ENCODE measurements around the gene ELFN1.
"Not testable (repeated sequence)": the region's sequence is repeated elsewhere in the genome, so short reads cannot be mapped to it uniquely, and the experiment has no call there.

The ELFN1 gene

GRCh38 chr7:1709281-1709680 lies 39.2 kb downstream of the ELFN1 start:
- DNase-seq (ENCODE audit: low read depth) = no peak

GRCh38 chr7:1709900-1710299 lies 39.8 kb downstream of the ELFN1 start:
- no peak for DNase-seq (ENCODE audit: low read depth)

DNA sequence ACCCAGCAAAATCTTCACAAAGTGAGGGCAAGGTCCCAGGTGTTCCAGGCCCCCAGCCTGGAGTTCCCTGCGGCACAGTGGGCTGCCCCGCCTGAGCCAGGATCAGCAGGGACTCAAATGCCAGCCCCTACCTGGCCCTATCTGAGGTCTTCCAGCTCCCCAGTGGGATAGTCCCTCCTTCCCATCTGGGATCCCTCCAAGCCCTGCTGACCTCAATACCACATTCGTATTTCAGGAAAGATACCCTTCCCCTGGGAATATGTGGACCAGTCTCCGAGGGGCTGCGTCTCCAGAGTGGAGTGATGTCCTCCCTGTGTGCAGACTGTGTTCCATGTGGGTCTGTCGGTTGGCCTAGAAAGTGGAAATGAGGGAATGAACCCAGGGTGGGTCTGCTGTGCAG lies 40.9 kb downstream of the ELFN1 start:
- DNase-seq (ENCODE audit: low read depth) = no peak

DNA sequence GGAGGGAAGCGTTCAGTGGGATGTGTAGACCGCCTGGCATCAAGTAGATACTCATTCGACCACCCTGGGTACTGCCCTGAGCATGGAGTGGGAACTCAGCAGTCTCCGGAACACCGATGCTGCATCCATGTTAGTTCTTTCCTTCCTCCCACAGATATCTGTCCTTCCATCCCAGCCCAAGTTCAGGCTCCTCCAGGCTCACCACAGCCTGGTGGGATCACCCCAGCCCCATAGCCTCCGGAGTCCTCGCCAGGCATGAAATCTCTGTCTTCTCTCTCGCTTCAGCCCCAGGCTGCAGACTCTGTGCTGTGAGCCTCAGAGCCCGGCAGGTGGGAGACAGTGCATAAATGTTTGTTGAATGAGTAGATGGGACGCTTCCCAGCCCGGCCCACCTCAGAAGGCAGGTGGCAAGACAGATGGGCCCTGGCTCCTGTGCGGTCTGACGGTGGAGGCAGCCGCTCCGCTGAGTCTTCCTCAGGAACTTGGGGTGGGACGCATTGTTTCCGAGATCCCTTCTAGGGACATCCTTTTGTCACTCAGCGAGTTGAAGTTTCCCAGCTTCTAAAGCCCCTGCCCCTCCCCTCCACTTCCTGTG lies 42.9 kb downstream of the ELFN1 start:
- DNase-seq (ENCODE audit: low read depth) = no peak

DNA sequence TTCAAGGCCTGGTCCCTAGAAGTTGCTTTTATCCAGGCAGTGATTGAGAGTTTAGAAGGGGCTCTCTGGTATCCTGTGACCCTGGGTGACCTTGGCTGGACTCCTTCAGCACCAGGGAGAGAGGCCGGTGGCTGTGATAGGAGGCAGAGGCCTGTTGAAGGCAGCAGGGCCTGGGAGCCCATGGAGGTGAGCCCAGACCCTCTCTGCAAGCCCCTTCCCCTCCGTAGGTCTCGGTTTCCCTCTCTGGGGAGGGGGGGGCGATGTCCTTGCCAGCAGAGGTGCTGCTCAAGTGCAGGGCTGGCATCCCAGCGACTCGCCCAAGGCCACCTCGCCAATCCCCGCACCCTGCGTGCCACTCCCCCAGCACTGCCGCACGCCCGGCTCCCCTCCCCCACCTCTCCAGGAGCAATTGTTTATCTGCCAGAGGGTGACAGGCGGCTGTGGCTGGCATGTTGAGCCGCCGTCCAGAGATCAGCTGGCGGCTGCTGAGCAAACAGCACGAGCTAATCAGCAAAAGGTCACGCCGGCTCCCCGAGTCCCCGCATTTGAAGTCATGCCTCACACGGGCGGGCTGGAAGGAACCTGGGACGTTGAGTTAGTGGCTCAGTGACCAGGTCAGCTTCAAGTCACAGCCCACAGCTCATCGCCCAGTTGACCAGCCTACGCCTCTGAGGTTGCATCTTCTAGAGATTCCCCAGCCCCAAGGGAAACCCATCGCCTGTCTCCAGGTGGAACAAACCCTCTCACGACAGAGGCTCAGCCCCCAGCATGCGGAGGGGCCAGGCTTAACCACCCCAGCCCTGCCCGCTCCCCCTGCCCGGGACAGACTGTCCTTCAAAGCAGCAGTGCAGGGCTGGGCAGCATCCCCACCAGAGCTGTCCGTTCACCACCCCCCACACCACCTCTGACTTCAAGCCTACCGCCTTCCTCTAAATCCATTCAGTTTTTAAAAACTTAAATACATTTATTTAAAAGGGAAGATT lies 43.7 kb downstream of the ELFN1 start:
- no peak for DNase-seq (ENCODE audit: low read depth)

DNA sequence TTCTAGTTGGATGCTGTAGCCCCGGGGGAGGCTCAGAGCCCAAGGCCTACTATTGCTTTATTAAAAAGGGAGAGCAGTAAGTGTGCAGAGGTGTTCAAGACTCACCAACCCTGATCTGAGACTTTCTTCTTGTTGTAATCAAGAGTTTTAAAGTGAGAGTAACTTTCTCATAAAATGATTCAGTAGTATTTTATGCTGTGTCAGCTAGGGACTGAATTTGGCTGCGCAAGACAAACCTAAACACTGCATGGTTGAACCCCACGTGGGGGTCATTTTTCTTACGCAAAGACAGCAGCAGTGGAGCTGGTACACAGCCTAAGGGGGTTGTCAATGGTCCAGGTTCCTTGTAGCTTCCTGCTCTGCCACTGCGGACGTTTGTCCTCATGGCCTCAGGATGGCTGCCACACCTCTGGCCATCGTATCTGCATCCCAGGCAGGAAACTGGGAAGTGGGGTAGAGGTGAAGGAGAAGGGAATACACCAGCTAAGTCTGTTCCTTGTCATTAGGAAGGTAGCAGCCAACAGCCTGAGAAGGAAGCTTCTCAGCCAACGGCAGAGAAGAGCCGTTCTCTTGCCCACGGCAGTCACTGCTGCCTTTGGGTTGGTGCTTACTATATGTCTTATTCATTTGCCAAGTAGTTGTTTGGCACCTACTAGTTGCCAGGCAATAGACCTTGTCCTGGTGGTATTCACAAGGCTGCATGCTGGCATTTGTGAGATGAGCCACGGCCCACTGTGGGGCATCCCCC lies 44.7 kb downstream of the ELFN1 start:
- DNase-seq (ENCODE audit: low read depth) = no peak

GRCh38 chr7:1715331-1715625 lies 45.2 kb downstream of the ELFN1 start:
- no peak for DNase-seq (ENCODE audit: low read depth)

DNA sequence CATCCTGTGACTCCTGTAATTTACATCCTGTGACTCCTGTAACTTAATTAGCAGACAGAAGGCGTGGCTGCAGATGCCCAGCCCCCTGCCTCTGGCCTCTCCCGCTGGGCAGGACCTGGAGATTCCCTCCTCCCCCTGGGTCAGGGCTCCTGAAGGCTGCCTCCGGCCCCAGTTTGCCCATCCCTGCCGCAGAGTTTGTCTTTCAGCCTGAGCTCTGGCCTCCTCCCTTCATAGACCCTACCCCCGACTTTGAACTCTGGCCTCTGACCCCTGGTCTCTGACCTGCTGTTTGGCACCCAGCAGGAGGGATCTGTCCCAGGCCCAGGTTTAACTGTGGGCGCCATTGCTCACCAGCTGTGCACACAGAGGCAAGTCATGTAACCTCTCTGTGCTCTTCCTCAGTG lies 45.6 kb downstream of the ELFN1 start:
- DNase-seq (ENCODE audit: low read depth) = no peak

GRCh38 chr7:1716263-1717094 lies 46.4 kb downstream of the ELFN1 start:
- DNase-seq (ENCODE audit: low read depth) = peak; percentile 7

GRCh38 chr7:1717095-1717483 lies 47.0 kb downstream of the ELFN1 start:
- DNase-seq (ENCODE audit: low read depth) = no peak

- DNase-seq (ENCODE audit: low read depth) = no peak
These were observed 48.0 kb downstream of the ELFN1 start for GRCh38 chr7:1717903-1718676.

DNA sequence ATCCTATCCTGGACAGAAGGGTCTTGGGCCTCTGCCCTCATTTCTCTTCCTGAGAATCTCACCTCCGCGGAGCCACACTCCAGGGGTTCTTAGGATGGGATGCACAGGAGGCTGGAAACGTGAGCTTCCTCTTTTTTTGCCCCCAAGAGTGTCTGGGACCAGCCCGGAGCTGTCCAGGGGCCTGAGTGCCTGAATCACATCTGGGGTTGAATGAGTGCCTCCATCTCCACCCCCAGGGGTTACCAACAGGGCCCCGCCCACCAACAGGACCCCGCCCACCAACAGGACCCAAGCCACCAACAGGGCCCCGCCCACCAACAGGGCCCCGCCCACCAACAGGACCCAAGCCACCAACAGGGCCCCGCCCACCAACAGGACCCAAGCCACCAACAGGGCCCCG lies 48.8 kb downstream of the ELFN1 start:
- DNase-seq (ENCODE audit: low read depth) = not testable (repeated sequence)

DNA sequence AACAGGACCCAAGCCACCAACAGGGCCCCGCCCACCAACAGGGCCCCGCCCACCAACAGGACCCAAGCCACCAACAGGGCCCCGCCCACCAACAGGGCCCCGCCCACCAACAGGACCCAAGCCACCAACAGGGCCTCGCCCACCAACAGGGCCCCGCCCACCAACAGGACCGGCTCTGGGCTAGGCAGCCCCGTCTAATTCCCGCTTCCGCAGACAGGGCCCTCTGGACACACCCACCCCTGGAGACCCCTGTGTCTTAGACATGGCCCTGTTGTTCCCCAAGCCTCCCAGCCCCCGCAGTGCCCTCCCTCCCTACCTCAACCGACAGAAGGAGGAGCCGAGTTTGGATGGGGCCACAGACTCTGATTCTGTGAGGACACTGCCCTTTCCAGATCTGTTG lies 49.2 kb downstream of the ELFN1 start:
- not testable (repeated sequence) for DNase-seq (ENCODE audit: low read depth)

GRCh38 chr7:1719913-1720312 lies 49.8 kb downstream of the ELFN1 start:
- no peak for DNase-seq (ENCODE audit: low read depth)

GRCh38 chr7:1720326-1720725 lies 50.2 kb downstream of the ELFN1 start:
- no peak for DNase-seq (ENCODE audit: low read depth)

DNA sequence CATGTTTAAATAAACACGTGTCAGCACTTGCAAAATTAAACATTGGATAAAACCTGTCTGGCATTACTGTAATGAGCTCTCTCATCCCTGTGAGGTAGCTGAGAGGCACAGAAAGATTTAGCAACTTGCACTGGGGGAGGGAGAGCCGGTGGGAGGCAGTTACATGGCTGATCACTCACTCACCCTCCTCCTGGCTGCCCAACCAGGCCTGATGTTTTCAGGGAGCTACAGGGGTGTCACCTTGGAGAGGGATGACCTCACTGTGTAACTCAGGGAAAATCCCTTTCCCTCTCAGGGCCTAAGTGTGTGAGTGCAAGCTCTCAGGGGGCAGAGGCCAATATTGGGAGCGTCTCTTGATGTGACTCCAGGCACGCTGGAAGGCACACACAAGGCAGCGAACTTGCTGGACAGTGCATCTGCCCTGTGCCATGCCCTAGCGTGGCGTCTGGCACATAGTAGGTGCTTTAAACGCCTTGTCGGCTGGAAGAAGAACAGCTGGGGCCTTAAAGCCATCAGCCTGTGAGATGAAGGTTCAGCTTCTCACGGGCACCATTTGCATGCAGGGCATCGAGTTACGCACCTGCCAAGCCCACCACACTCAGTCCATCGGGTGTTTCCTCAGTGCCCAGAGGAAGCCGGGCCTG lies 51.1 kb downstream of the ELFN1 start:
- no peak for DNase-seq (ENCODE audit: low read depth)

GRCh38 chr7:1723254-1723653 lies 53.2 kb downstream of the ELFN1 start:
- no peak for DNase-seq (ENCODE audit: low read depth)

DNA sequence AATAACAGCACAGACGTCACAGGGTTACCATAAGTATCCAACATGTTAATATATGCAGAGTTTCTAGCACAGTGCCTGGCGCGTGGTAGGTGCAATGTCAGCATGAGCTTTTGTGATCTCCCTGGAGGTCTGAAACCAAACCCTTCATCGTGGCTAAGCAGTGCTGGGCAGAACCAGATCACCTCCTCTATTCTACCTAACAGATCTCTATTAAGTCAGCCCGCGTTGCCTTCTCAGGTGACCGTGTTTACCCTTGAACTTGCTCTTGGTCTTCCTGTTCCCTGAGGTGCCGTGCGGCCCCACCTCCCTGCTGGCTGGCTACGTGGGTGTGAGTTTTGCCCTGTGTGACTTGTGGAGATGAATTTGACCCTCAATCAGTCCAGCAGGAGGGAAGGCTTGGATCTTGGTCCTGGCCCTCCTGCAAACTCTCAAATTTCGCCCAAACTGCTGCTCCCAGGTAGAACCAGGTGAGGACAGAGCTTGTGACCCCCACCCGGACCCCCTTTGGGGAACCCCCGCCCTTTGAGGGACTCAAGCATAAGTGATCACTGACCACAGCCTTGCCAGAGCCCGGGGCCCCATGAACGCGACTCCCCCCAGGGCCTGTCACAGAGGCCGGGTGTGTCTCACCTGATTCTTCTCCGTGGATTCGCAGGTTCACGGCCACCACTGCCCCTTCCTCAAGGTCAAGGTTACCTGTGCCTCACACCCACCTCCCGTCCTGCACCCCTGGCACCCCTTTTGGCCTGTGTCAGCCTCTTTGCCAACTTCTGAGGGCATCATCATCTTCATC lies 54.2 kb downstream of the ELFN1 start:
- no peak for DNase-seq (ENCODE audit: low read depth)

- no peak for DNase-seq (ENCODE audit: low read depth)
These were observed 55.2 kb downstream of the ELFN1 start for GRCh38 chr7:1725199-1725690.

Measured in T-helper 22 cell (primary cell).